Left renal cortex interstitium (tissue), 4 donors: Measurements from ENCODE around the gene CSTPP1. TPM values are rescaled to one million over a fixed set of nuclear protein-coding genes. Genes with fewer than 3 reads are reported as not detected.

ENCODE experiments used
- DNase-seq, 4 donors: peaks; one replicate each; pipeline ENCODE4 v3.0.0-alpha.2; 2013; ENCODE audit warnings: low read depth in 4 of 4, low spot score in 2 of 4, missing footprints in 1 of 4
- polyA plus RNA-seq, 4 donors: library from polyadenylated mRNA; unstranded; fragments of 120-200 nt; gene quantifications; one replicate each; pipeline ENCODE4 v1.2.1, GENCODE V29; 2013; ENCODE audit not compliant: insufficient read length in 4 of 4

CSTPP1 gene
- polyA plus RNA-seq, 4 donors = 54.3 to 60.4 (median 57.0) TPM

DNA sequence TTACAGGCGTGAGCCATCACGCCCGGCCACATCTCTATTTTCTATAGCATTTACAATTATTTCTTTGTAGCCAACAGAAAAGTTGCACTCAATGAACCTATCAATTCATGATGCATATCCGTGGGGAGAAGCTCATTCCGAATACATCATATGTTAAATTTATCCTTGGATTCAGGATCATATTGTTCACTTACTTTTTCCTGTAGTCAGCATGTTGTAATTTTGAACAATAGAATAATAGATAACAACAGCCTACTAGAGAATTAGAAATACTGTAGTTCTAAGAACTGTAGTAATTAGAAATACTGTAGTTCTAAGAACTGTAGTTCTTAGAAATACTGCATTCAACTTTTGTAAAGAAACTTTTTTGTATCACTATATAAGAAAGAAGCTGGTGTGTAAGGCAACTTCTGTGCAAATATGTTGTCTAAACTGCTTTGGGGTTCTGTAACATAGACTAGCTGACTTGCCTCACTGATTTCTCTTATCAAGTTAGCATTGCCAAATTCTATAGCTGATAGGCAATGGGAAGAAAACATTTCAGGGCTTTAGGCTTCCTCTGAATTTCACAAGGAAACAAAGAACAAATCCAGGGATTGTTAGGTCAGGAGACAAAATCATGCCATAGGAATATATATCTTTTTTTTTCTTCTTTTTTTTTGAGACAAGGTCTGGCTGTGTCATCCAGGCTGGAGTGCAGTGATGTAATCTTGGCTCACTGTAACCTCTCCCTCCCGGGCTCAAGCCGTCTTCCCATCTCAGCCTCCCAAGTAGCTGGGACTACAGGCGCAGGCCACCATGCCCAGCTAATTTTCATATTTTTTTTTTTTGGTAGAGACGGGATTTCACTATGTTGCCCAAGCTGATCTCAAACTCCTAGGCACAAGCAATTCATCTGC is 91.9 kb downstream of the CSTPP1 start:
- DNase-seq = no peak

- DNase-seq = no peak
Observed at GRCh38 chr11:47033439-47033838, 96.9 kb downstream of the CSTPP1 start.

- no peak for DNase-seq
Observed at GRCh38 chr11:47034091-47034490, 97.5 kb downstream of the CSTPP1 start.

DNA sequence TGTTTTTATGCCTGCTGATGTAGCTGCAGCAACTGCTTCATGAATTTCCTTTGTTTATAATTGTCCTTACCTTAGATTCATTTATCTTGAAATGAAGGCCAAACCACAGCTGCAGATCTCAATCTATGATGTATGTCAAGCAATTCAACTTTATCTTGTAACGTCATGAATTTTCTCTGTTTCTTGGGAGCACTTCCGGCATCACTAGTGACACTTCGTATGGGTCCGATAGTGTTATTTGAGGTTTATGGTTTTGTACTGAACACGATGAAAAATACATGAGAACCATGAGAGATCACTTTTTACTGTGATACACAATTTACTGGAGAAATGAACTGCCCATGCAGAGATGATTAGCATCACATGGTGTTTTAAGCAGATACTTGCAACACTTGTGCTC is 98.5 kb downstream of the CSTPP1 start:
- no peak for DNase-seq

- no peak for DNase-seq
Observed at GRCh38 chr11:47044119-47044518, 107.6 kb downstream of the CSTPP1 start.

- no peak for DNase-seq
Observed at GRCh38 chr11:47047972-47048371, 111.4 kb downstream of the CSTPP1 start.

GRCh38 chr11:47050284-47050683 is 113.7 kb downstream of the CSTPP1 start:
- no peak for DNase-seq

GRCh38 chr11:47051217-47051616 is 114.7 kb downstream of the CSTPP1 start:
- no peak for DNase-seq

DNA sequence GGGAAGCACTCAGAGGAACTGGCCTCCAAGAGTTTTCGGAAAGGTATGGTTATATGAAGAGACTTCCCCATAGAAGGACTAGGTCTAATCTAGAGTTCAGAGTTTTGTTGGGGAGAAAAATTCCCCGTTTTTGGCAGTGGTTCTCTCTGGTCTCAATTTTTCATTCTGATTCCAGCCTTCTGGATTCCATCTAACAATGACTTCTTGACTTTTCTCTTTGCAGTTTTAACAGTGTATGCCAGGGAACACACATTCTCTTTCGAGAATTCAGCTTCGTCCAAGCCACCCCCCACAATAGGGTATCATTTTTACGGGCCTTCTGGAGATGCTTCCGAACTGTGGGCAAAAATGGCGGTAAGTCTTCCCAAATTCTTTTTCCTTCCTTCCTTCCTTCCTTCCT is 115.6 kb downstream of the CSTPP1 start:
- DNase-seq = no peak

DNA sequence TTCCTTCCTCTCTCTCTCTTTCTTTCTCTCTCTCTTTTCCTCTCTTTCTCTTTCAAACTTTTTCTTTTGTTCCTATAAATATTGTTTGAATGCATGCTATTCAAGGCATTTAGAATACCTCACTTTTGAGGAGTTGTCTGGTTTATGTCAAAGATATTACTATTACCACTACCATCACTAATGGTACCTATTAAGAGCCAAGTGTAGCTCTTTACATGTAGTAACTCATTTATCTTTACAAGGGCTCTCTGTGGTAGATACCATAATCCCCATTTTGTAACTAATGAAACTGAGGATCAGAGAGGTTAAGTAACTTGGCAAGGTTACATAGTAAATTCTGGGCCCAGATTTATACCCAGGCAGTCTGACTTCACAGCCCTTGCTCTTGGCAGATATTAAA is 116.0 kb downstream of the CSTPP1 start:
- no peak for DNase-seq

- DNase-seq = no peak
Observed at GRCh38 chr11:47055534-47055933, 119.0 kb downstream of the CSTPP1 start.

DNA sequence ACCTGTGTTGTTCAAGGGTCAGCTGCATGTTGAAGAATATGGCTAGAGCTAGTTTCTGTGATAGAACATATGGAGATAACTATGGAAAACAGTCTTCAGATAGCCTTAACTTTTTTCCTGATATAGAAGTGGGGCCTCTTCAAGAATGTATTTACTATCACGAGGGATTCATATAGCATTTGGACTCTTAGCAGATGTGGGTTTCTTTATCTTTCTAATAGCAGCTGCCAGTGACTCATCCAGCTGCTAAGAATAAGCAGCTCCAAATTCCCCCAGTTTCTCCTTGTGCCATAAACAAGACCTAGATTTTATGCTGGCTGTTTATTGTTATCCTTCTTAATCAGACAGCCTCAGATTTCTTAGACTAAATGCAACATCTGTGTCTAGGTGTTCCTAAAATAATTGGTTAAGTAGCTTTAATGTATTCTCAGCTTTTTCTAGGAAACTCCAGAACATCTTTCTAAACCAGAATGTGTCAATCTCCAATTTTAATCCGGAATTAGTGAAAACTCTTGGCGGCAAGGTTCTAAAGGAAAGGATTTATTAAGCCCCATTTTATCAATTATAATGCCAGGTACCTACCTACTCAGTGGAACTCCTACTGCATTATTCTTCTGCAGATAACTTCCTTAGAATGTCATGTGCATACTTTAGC is 119.8 kb downstream of the CSTPP1 start:
- no peak for DNase-seq

- DNase-seq = no peak
Observed at GRCh38 chr11:47057365-47057764, 120.8 kb downstream of the CSTPP1 start.

DNA sequence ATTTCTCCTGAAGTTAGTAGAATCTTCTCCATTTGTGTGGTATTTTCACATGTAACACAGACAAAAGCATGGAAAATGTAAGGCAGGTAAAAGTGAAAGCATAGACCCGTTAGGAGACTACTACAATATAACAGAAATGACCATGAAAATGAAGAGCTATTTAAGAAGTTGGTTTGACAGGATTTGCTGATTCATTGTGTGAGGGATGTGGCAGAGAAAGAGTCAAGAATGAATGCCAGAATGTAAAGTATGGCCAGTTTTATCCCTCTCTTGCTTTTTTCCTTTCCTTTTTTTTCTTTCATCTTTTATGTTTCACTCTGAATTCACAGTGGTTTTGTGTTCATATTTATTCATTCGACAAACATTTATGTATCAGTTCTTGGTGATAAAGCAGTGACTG is 124.2 kb downstream of the CSTPP1 start:
- no peak for DNase-seq

DNA sequence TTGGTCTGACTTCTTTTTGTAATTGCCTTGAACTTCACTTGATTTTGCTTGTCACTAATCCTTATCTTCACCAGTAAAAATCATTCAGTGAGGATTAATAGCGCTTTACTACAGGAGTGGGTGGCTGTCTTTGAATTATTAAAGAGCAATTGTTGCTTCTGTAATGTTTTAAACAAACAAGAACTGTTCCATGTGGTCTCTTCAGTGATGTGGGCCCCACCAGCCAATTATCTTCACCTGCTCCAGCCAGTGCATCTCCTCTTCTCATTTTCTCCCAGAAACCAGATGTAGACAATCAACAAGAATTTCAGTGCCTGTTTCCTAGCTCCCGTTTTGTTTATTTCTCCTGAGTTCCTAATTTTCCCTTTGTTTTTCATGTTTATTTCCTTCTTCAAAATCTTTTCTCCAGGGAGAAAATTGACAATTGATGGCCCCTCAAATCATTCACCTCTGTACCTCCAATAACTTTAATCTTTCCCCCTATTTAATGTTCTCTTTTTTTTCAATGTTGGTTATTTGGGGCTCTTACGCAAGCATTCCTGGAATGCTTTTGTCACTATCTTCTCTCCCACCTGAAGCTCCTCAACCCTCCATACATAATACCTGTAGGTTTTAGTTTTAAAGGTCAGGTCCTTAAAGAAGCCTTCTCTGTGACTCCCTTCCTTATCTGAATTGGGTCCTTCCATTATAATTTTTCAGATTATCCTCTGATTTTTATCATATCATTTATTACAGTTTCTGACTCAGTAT is 125.0 kb downstream of the CSTPP1 start:
- DNase-seq = no peak

GRCh38 chr11:47062736-47063135 is 126.2 kb downstream of the CSTPP1 start:
- DNase-seq = no peak

DNA sequence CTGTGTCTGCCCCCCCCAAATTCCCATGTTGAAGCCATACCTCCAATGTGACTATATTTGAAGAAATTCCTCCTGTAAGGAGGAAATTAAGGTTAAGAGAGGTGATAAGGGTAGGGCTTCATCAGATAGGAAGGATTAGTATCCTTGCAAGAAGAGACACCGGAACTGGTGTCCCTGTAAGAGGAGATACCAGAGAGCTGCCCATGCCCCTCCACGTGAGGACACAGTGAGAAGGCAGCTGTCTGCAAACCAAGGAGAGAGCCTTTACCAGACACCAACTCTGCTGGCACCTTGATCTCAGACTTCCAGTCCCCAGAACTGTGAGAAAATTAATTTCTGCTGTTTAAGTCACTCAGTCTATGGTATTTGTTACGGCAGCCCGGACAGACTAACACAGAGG is 130.8 kb downstream of the CSTPP1 start:
- no peak for DNase-seq

GRCh38 chr11:47070769-47071168 is 134.2 kb downstream of the CSTPP1 start:
- DNase-seq = no peak

DNA sequence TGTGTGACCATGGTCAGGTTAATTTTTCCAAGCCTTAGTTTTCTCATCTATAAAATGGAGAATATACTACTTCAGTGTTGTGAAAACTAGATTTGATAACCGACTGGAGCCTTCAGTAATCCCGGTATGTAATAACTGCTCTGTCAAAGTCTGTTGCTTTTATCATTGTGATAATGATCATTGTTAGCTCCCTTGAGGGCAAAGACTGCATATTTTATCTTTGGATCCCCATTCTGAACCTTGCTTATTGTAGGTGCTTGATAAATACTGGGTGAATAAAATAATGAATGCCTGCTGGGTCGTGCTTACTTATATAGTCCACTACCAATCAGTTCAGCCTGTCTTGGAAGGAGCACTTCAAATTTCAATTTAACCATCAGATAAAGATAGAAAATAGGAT is 134.8 kb downstream of the CSTPP1 start:
- DNase-seq = no peak

GRCh38 chr11:47071791-47072261 is 135.3 kb downstream of the CSTPP1 start:
- no peak for DNase-seq
